Thymus (tissue), 11 donors: ENCODE data around the gene PARVB. TPM values are rescaled to one million over a fixed set of nuclear protein-coding genes. Genes with fewer than 3 reads are reported as not detected.

Experiments
- DNase-seq, 9 donors: peaks; one replicate each; pipeline ENCODE4 v3.0.0-alpha.2; 2013; ENCODE audit warnings: low spot score in 9 of 9, low read depth in 6 of 9, missing footprints in 1 of 9
- H3K27ac ChIP-seq, 2 donors: one replicate each; pipeline ENCODE4 v1.5.1; 2013; ENCODE audit warnings: control low read depth in 1 of 2, low read depth in 1 of 2, low read length in 1 of 2, mild to moderate bottlenecking in 1 of 2, moderate library complexity in 1 of 2
- H3K27me3 ChIP-seq, 2 donors: one replicate each; pipeline ENCODE4 v1.5.1; 2013; ENCODE audit warnings: low read length in 1 of 2; ENCODE audit not compliant: control insufficient read depth in 2 of 2, insufficient read depth in 1 of 2
- H3K36me3 ChIP-seq, 2 donors: one replicate each; pipeline ENCODE4 v1.5.1; 2013; ENCODE audit warnings: low read length in 1 of 2, mild to moderate bottlenecking in 1 of 2, moderate library complexity in 1 of 2; ENCODE audit not compliant: control insufficient read depth in 2 of 2, insufficient read depth in 2 of 2
- H3K4me1 ChIP-seq, 2 donors: one replicate each; pipeline ENCODE4 v1.5.1; 2013; ENCODE audit warnings: low read length in 2 of 2; ENCODE audit not compliant: control insufficient read depth in 2 of 2, insufficient read depth in 2 of 2
- H3K4me3 ChIP-seq, 2 donors: one replicate each; pipeline ENCODE4 v1.5.1; 2013; ENCODE audit warnings: low read length in 2 of 2, control low read depth in 1 of 2, mild to moderate bottlenecking in 1 of 2
- H3K9me3 ChIP-seq, 2 donors: one replicate each; pipeline ENCODE4 v1.5.1; 2013; ENCODE audit warnings: low read length in 1 of 2, mild to moderate bottlenecking in 1 of 2; ENCODE audit not compliant: control insufficient read depth in 2 of 2, insufficient read depth in 1 of 2
- WGBS: extraction: QIAGEN DNeasy Blood & Tissue Kit; methylation state at CpG from one replicate; pipeline ENCODE4 v1.1.7; 2013; 5-methylcytosine and 5-hydroxymethylcytosine counted together
- polyA plus RNA-seq: library from polyadenylated mRNA; stranded (reverse); fragments of 200-250 nt; gene quantifications from one replicate; pipeline ENCODE4 v1.2.3, GENCODE V29; 2013
- total RNA-seq: library from RNA; stranded (reverse); fragments of 120-200 nt; gene quantifications from one replicate; pipeline ENCODE4 v1.2.4, GENCODE V29; 2013
- donor health status: healthy.

Gene PARVB
- total and polyA plus RNA-seq, 2 donors = 14.5 to 15.2 TPM

DNA sequence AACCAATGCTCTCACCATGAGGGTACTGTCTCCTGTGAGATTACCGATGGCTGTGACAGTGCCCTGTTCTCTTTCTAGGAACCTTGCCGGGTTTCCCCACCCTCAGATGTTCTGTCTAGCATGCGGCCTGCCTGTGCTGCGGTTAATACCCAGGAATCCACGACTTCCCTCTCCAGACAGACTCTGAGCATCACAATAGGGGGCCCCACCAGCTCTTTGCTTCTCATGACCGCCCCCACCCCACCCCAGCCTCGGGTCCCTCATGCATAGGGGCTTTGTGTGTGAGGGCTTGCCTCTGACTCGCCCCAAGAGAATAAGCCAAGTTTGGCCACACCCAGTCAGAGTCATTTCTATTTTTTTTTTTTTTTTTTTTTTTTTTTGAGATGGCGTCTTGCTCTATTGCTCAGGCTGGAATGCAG lies 166.9 kb downstream of the PARVB start:
- Histone ChIP-seq H3K4me1 (peaks cover 12 to 18% of the 10 kb centered on the region in 2 donors), H3K36me3 (peaks cover 9 to 19% of the 10 kb centered on the region in 2 donors)
- DNase-seq = peak in 1 of 9 donors; percentile 16

DNA sequence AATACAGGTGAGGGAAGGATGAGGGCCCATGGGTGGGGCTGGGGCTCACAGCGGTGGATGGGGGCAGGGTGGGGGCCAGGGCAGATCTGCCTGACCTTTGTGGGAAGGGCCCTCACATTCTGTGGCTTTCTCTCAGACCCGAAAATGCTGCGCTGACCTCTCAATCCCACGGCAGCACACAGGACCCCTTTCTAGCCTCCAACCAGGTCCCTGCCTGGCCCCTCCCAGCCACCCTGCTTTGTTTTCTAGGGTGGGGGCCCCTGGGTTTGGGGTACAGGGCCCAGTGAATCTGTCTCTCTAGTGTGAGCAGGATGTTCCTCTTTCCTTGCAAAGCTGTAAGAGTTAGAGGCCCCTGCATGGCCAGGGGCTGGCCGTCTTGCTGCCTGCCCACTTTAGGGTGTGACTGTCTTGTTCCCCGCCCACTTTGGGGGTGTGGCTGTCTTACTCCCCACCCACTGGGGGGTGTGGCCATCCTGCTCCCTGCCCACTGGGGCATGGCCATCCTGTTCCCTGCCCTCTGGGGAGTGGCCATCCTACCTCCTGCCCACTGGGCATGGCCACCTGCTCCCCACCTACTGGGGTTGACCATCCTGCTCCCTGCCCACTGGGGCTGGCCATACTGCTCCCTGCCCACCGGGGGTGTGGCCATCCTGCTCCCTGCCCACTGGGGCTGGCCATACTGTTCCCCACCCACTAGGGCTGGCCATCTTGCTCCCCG lies 168.2 kb downstream of the PARVB start:
- no peak overlapping the region for H3K4me3 ChIP-seq
- 97% methylated on average over 8 of the region's 8 CpGs for WGBS
- peaks cover 12 to 18% of the 10 kb centered on the region in 2 donors for H3K4me1 ChIP-seq
- H3K27me3 ChIP-seq = no peaks in the 10 kb centered on the region
- H3K36me3 ChIP-seq = peaks cover 3 to 15% of the 10 kb centered on the region in 2 donors
- no peak overlapping the region for H3K27ac ChIP-seq
- peak in 1 of 9 donors; percentile 12 for DNase-seq
- H3K9me3 ChIP-seq = peaks cover 3 to 11% of the 10 kb centered on the region in 2 donors

More for the DNA sequence above, 166.9 kb downstream of the PARVB start:
- Histone ChIP-seq H3K27ac (no peak overlapping the region), H3K4me3 (no peak overlapping the region), H3K9me3 (peaks cover 0 to 11% of the 10 kb centered on the region in 2 donors), H3K27me3 (no peaks in the 10 kb centered on the region)
- WGBS = 81% methylated on average over 9 of the region's 9 CpGs

DNA sequence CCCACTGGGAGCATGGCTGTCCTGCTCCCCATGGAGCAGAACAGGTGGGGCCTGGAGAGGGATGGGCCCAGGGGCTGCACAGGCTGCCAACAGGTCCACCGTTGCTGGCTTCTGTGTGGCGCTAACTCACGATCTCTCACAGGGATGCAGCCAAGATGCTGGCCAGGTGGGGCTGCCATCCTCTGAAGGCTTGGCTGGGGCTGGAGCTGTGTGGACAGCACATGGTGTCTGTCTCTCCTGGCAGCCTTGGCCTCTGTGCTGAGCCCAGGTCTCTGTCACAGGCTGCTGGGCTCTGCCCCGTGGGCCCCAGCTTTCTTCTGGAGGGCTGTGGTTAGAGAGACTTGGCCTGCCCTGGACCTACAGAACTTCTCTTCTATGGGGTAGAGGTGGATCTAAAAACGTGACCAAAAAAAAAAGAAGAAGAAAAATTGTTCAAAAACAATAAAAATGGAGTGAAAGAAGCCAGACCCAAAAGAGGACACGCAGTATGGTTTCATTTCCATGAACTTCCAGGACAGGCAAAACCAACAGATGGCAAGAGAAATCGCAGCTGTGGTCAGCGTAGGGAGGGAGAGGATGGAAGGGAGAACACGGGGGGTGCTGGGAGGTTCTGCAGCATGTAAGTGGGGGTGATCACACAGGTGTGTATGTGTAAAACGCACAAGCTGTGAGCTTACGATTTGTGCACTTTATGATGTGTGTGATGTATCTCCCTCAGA lies 168.9 kb downstream of the PARVB start:
- Histone ChIP-seq H3K4me1 (peaks cover 12 to 18% of the 10 kb centered on the region in 2 donors), H3K27ac (no peak overlapping the region), H3K9me3 (peaks cover 3 to 11% of the 10 kb centered on the region in 2 donors), H3K27me3 (no peaks in the 10 kb centered on the region), H3K4me3 (no peak overlapping the region), H3K36me3 (peaks cover 3 to 15% of the 10 kb centered on the region in 2 donors)
- no peak for DNase-seq
- 31% methylated on average over 11 of the region's 11 CpGs for WGBS

DNA sequence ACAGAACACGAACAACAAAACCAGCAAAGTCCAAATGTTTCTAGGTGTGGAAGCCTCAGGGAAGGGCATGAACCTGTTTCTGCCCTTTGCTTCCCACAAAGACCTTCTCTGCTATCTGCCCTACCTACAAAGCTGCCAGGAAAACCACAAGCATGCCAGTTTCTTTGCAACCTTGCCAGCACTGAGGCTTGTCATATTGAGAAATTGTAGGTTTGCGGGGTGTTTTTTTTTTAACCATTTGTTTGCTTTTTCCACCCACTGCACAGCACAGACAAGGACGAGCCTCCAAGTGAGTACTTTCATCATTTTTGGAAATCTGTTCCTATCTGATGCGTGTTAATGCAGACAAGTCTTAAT lies 169.4 kb downstream of the PARVB start:
- Histone ChIP-seq H3K4me1 (peaks cover 12 to 18% of the 10 kb centered on the region in 2 donors), H3K27me3 (no peaks in the 10 kb centered on the region), H3K27ac (no peak overlapping the region), H3K4me3 (no peak overlapping the region), H3K36me3 (peaks cover 7 to 18% of the 10 kb centered on the region in 2 donors), H3K9me3 (peaks cover 3 to 11% of the 10 kb centered on the region in 2 donors)
- peak in 1 of 9 donors; percentile 33 for DNase-seq
- WGBS = 24% methylated on average over 4 of the region's 4 CpGs

DNA sequence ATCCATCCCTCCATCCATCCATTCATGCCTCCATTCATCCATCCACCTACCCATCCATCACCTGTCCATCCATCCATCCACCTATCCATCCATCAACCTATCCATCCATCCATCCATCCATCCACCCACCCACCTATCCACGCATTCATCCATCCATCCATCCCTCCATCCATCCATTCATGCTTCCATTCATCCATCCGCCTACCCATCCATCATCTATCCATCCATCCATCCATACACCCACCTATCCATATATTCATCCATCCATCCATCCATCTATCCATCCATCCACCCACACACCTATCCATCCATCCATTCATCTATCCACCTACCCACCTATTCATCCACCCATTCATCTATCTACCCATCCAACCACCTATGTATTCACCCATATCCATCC lies 170.5 kb downstream of the PARVB start:
- H3K27me3 ChIP-seq = no peaks in the 10 kb centered on the region
- peaks cover 3 to 11% of the 10 kb centered on the region in 2 donors for H3K9me3 ChIP-seq
- peaks cover 12 to 18% of the 10 kb centered on the region in 2 donors for H3K4me1 ChIP-seq
- no peak for DNase-seq
- 96% methylated on average over 2 of the region's 2 CpGs for WGBS
- H3K27ac ChIP-seq = no peak overlapping the region
- no peak overlapping the region for H3K4me3 ChIP-seq
- H3K36me3 ChIP-seq = peaks cover 12 to 26% of the 10 kb centered on the region in 2 donors

DNA sequence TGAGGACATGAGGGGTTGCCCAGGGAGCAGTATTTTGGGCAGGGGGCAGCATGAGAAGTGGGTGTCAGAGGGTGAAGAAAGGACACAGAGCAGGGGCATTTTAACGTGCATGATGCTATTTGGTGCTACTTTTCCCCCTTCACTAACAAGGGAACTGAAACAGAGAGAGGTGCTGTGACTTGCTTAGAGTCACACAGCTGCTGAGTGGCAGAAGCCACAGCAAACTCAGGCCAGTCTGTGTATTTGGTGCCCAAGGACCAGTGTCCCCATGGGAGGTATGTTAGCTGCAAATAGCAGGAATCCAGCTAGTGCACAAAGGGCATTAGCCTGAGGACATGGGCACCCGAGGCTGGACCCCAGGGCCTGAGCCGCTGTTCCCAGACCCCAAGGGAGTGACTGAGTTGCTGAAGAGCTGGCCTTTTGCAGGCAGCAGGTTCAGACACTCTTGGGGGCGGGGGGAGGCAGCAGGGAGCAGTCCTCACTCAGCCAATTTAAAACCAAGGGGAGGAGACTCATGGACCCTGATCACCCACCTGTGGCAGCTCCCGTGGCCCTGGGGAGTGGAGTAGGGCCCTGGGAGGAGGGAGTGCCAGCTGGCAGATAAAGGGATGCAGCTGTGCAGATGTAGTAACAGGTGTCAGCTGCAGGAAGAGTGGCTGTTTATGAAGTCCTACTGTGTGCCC lies 171.2 kb downstream of the PARVB start:
- H3K27me3 ChIP-seq = no peaks in the 10 kb centered on the region
- no peak overlapping the region for H3K27ac ChIP-seq
- peak in 1 of 9 donors; percentile 9 for DNase-seq
- H3K4me1 ChIP-seq = peaks cover 12 to 18% of the 10 kb centered on the region in 2 donors
- WGBS = 76% methylated on average over 5 of the region's 5 CpGs
- H3K9me3 ChIP-seq = peaks cover 3 to 11% of the 10 kb centered on the region in 2 donors
- peaks cover 19 to 28% of the 10 kb centered on the region in 2 donors for H3K36me3 ChIP-seq
- no peak overlapping the region for H3K4me3 ChIP-seq

DNA sequence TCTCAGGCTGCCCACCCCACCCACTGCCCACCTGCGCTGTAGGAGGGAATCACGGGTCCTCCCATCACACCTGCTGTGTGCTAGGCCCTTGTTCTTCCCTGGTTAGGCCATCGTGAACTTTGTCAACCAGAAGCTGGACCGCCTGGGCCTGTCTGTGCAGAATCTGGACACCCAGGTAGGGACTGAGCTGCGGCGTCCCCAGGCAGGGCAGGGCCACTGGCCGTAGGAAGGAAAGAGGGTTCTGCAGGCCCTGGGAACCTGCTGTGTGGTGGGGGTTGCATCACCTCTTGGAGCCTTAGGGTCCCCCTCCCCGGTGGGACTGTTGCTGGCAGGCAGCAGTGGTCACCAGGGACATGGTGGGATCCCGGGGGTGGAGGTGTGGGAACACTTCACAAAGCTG lies 172.1 kb downstream of the PARVB start:
- H3K27me3 ChIP-seq = no peaks in the 10 kb centered on the region

DNA sequence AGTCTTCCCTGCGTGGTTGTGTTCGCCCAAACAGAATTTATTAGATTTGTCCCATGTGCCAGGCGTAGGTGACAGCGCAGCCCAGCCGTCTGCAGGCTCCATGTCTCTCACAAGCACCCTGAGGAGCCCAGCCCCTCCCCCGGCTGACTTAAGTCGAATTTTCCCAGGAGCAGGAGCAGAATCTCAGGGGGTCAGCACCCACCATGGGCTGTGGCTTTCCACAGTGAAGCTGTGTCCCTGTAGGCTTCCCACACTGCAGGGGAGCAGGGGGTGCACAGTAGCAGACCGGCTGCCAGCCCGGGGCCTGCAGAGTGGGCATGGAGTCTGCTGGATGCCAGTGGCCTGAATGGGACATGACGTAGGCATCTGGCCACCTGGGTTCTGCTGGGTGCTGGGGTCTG lies 172.6 kb downstream of the PARVB start:
- H3K9me3 ChIP-seq = peaks cover 3 to 11% of the 10 kb centered on the region in 2 donors
- no peak for DNase-seq
- H3K27me3 ChIP-seq = no peaks in the 10 kb centered on the region
- peaks cover 26 to 27% of the 10 kb centered on the region in 2 donors for H3K36me3 ChIP-seq
- no peak overlapping the region for H3K4me3 ChIP-seq
- WGBS = 96% methylated on average over 10 of the region's 10 CpGs
- peaks cover 12% of the 10 kb centered on the region in 2 donors for H3K4me1 ChIP-seq
- H3K27ac ChIP-seq = no peak overlapping the region

More for the DNA sequence above, 172.1 kb downstream of the PARVB start:
- Histone ChIP-seq H3K4me1 (peaks cover 12% of the 10 kb centered on the region in 2 donors), H3K9me3 (peaks cover 3 to 11% of the 10 kb centered on the region in 2 donors), H3K36me3 (peaks cover 22 to 28% of the 10 kb centered on the region in 2 donors), H3K27ac (no peak overlapping the region), H3K4me3 (no peak overlapping the region)
- 95% methylated on average over 9 of the region's 9 CpGs for WGBS
- no peak for DNase-seq
